HEK293T (cell line): ENCODE data around the gene ZIC2.

Experiments
- FOXK2 ChIP-seq: fragments of 450-650 bp; IDR thresholded peaks from 2 replicates; pipeline ENCODE4 v1.6.1; 2016; ENCODE audit warnings: mild to moderate bottlenecking
- FOXM1 ChIP-seq: fragments of 450-650 bp; IDR thresholded peaks from 2 replicates; pipeline ENCODE4 v1.6.1; 2017; ENCODE audit warnings: mild to moderate bottlenecking, borderline replicate concordance
- SP1 ChIP-seq: fragments of 450-650 bp; IDR thresholded peaks from 2 replicates; pipeline ENCODE4 v1.6.1; 2017

GRCh38 chr13:99973808-99974185 is 7.8 kb upstream of the ZIC2 start:
- TF ChIP-seq SP1 (no peak), FOXM1 (peak; percentile 87), FOXK2 (no peak)
